NCI-H460 (cell line): ENCODE results near the gene LRRC61. TPM values are rescaled to one million over a fixed set of nuclear protein-coding genes. Genes with fewer than 3 reads are reported as not detected.

Source experiments
- DNase-seq: peaks from one replicate; pipeline ENCODE4 v3.0.0-alpha.2; 2016; ENCODE audit warnings: low read depth; ENCODE audit errors: extremely low read depth
- total RNA-seq: library from RNA; depleted of rRNA; stranded (reverse); fragments of >200 nt; shearing (Covaris generic); gene quantifications from 2 replicates; pipeline ENCODE4 v1.2.3, GENCODE V29; 2014

Gene LRRC61
- total RNA-seq, 1 experiment from 2014 or later = 0.47 TPM

DNA sequence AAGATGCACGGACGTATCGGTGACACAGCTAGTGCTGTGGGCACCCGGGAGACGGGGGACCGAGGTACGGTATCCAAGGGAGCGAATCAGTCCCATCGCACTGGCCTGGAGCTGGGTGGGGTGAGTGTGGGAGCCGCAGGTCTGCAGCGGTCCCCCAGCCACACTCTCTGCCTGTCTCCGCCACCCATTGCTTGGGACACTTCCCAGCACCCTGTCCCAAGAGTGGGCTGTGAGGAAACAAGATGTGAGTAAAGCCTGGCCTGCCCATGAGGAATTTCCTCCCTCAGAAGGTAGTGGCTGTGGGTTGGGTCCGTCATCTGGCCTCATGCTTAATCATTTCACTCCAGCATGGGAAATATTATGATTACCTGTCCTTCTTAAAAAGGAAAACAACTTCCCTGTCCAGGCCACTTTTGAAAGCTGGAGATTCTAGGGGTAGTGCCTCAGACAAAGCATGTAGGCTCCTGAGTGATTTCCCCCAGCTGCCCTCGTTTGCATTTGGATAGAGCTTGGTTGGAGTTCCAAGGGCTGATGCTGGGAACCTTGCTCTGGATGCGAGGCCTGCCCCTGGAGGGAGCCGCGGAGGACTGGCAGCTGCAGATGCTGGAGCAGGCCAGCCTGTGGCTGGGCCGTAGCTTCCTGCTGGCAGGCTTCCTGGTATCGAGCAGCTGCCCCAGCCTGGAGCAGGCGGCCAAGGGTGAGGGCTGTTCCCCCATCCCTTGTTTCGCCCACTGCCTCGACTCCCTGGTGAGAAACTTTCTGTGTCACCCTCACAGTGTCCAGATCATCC lies 6.4 kb downstream of the LRRC61 start:
- no peak for DNase-seq

DNA sequence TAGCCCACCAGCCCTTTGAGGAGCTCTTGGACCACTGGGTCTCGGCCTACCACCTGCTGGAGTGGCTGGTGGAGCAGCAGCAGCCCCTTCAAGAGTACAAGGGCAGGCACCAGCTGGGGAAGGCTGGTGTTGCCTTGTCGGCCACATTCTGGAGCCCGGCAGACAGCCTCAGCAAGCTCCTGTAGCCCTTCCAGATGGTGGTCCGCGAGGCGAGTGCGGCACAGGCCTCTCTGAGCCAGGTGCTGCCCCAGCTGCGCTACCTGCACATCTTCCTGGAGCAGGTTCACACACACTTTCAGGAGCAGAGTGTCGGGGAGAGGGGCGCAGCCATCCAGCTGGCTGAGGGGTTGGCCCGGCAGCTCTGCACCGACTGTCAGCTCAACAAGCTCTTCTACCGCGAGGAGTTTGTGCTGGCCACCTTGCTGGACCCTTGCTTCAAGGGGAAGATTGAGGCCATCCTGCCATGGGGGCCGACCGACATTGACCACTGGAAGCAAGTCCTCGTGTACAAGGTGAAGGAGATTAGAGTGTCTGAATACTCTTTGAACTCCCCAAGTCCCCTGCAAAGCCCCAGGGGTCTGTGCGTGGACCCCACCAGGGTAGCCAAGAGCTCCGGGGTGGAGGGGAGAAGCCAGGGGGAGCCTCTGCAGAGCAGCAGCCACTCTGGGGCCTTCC lies 7.2 kb downstream of the LRRC61 start:
- no peak for DNase-seq

GRCh38 chr7:150332852-150333635 lies 9.9 kb downstream of the LRRC61 start:
- no peak for DNase-seq

DNA sequence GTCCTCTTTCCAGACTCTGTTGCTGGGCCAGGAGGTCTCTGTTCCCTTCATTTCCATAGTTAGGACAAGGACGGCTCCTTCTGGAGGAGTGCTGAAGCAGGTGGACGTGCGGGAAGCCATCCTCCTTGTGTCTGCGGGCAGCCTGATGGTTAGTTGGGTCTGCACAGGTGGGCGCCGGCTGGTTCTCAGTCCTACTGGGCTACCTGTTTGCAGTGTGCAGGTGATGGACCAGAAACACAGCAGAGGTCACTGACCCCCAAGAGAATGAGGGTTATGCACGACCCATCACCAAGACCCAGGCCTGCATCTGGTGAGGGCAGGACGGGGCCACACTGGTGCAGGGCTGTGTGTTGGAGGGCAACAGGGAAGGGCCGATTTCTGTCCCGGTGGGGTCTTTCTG lies 10.5 kb downstream of the LRRC61 start:
- DNase-seq = no peak

DNA sequence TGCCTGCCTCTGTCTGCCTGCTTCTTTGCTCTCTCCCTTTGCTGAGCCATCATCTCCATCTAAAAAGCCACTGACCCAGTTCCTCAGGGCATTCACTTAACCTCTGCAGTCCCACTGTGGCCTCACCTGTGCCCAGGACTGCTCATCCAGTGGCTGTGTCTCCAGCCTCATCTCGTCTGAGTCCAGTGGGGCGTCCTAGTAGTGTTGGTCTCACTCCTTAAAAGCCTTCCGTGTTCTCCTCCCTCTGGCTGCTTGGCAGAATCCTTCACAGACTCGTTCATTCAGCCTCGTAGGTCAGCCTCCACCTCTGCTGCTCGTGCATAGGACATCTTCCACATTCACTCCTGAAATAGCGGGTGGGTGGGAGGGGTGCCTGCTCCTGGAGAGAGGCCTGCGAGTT lies 11.0 kb downstream of the LRRC61 start:
- DNase-seq = no peak

DNA sequence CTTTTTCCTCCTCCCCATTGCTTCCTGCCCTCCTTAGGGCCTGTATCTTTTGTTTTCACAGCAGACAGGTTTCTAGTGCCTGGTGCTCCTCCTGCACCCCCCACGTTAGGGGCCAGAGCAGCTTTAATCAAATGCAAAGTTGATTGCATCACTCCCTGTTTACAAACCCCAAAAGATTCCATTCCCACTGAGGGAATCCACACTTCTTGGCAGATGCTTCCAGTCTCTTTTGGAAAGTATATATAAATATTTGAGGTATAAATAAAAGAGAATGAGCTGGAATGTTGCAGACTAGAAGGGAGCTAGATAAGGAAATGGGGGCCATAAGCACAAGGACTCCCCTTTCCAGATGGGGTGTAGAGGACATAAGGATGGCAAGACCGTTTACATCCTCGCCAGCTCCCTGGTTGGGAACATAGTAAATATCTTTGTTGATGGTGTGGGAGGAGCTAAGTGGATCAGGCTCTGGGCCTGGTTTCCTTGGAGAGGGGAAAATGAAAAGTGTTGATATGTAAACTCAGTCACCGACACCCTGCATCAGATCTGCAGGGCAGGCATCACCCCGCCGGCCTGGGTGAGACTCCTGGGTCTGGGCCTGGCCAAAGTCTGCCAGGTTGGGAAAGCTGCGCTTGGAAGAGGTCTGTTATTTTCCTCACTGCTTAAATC lies 12.1 kb downstream of the LRRC61 start:
- no peak for DNase-seq

DNA sequence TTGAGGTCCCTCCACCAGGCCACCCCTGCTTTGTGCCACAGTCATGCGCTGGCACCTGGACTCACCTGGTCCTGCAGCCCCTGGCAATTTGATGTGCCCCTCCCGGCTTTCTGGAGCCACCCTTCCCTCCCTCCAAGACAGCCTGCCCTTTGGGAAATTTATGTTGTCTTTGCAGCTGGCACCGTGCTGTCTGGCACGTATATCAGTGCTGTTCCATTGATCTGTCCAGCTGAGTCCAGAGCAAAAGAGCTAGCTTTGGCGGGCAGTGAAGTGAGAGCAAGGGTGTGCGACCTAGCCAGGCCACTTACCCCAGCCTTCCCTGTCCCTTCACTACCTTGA lies 12.6 kb downstream of the LRRC61 start:
- DNase-seq = no peak

GRCh38 chr7:150336746-150337145 lies 13.6 kb downstream of the LRRC61 start:
- DNase-seq = no peak

DNA sequence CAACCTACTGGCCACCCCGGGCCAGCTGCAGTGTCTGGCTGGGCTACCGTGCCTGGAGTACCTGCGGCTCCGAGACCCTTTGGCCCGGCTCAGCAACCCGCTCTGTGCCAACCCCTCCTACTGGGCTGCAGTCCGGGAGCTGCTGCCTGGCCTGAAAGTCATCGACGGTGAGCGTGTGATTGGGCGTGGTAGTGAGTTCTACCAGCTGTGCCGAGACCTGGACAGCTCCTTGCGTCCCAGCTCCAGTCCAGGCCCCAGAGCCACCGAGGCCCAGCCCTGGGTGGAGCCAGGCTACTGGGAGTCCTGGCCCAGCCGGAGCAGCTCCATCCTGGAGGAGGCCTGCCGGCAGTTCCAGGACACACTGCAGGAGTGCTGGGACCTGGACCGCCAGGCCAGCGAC lies 14.0 kb downstream of the LRRC61 start:
- no peak for DNase-seq

DNA sequence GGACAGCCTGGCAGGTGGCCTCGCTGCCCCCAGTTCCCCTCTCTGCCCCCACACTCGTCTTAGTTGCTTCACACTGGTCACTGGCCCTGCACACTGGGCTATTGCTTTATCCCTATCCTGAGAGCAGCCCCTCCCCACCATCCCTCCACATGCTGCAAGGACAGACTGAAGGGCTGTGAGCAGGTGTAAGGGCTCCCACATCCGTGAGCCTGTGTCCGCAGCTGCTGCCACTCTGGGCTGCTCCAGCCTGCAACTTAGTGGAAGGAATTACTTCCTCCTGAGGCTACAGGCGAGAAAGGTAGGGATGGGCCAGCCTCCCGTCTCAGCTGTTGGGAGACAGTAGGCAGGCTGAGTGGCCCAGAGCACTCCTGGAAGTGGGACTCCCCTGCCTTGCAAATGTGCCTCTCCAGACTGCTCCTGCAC lies 14.5 kb downstream of the LRRC61 start:
- DNase-seq = no peak

- no peak for DNase-seq
Measured at GRCh38 chr7:150338166-150338829, 15.1 kb downstream of the LRRC61 start.

GRCh38 chr7:150339409-150339809 lies 16.3 kb downstream of the LRRC61 start:
- no peak for DNase-seq

DNA sequence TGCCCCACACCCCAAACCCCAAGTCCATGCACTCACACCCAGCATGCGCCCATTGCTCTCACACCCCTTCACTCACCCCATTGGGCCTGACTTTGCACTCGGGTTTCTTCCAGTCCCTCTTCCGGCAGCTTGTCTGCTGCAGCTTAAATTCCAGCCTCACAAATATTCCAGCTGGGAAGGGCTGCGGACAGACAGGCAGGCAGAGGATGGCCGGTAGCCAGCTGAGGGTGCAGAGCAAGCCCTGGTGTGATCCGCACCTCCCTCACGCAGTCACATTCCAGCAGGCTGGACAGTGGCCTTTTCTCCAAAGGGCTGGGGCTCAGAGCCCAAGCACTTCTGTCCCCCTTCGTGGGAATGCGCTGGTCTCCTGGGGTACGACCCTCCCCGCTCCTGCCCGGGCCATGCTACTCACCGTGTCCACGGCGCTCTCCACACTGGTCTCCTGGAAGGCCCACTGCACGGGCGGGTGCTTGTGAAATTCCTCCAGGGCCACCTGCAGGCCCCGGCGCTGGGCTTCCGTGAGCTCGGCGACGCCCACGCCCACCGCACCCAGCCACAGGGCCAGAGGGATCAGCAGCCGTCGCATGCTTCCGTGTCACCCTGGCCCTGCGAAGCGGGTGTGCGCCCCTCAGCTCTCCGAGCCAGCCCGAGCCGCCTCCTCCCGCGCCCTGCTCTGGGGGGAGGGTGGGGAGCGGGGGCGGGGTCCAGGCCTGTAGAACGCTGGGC lies 17.0 kb downstream of the LRRC61 start:
- DNase-seq = no peak

DNA sequence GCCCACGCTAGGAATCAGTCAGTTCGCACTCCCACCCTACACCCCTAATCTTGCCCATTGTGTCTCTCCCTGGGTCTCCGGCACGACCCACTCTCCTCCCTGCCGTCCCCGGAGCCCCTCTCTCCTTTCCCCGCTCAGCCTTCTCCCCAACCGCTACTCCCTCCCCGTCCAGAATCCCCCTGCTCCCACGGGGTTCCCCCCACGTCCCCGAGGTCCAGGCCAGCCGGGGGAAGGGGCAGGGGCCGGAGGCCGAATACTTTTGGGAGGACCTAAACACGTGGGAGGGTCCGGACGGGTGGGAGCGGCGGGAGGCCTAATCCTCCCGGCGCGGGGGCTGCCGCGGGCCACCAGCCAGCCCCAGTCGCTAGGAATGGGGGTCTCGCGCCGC lies 17.7 kb downstream of the LRRC61 start:
- DNase-seq = no peak

DNA sequence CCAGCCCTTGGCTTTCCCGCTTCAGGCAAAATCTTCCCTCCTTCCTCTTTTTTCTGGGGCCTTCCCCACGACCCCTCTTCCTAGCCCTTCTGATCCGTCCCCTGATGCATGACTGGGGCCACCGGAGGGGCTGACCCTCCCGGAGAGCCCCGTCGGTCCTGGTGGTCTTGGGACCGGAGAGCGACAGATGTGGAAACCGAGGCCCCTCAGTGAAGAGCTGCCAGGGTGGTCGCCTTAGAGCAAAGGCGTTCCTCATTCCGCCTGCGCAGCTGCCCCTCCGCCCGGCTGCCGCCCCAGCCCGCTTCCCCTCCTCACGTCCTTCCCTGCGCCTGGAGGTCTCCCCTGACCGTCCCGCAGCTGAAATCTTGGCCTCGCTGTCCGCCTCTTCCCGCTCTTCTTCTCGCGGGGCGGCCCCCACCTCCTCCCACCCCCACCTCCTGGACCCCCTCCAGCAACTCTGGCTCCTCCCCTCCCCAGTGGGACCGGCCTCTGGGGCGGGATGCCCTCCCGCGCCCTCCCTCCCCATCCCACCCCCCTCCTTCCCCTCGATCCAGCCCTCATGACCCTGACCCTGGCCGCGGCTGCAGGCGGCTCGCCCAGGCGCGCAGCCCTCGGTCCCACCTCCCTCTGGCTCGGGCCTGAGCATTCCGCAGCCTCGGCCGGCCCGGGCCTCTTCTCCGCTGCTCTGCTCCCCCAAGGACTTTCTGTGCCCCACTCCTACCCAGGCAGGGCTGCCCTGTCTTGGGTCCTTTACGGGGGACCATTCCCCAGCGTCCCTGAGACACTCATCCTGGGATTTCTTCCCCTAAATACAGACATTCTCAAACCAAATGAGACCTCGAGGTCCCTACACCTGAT lies 18.3 kb downstream of the LRRC61 start, which contains the start of gene RARRES2:
Gene RARRES2 (minus strand): TSS at position 367 of the 858 bp plus-strand sequence. CDS start 1,020 bp downstream, outside the sequence.
- no peak for DNase-seq

DNA sequence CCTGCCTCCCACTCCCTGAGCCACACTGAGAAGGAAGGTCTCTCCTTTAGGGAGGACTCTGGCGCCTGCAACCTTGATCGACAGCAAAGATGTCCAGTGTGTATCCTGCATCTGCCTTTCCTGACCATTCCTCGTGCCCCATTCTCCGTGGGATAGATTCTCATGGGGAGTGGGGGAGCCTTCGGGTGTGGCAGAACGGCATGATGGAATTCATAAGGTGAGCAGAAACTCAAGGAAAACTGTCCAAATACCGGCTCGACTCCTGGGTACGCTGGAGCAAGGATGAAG lies 18.9 kb downstream of the LRRC61 start:
- DNase-seq = no peak

GRCh38 chr7:150343225-150343624 lies 20.1 kb downstream of the LRRC61 start:
- DNase-seq = no peak

DNA sequence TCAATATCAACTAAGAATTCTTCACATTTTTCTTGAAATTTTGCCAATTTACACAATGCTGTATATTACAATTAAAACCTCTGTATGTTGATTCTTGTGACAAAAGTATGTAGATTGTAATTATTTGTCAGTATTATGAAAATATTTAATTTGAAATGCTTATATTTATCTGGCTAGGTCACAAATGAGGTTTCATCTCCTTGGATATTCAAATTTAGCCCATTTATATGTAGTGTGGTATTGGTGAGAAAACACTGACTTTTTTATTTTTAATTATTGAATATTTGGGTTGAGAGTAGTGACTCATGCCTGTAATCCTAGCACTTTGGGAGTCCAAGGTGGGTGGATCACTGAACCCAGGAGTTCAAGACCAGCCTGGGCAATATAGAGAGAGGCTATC lies 21.1 kb downstream of the LRRC61 start:
- no peak for DNase-seq

- no peak for DNase-seq
Measured at GRCh38 chr7:150345012-150345411, 21.9 kb downstream of the LRRC61 start.
